HG03457 (cell line): Measurements from ENCODE around the gene HDAC9.

Experiments used
- ATAC-seq: cut with Tn5 transposase; IDR thresholded peaks from one replicate; pipeline ENCODE4 v1.9.1; 2021; ENCODE audit warnings: moderate number of reproducible peaks; ENCODE audit not compliant: unreplicated experiment

Gene HDAC9

DNA sequence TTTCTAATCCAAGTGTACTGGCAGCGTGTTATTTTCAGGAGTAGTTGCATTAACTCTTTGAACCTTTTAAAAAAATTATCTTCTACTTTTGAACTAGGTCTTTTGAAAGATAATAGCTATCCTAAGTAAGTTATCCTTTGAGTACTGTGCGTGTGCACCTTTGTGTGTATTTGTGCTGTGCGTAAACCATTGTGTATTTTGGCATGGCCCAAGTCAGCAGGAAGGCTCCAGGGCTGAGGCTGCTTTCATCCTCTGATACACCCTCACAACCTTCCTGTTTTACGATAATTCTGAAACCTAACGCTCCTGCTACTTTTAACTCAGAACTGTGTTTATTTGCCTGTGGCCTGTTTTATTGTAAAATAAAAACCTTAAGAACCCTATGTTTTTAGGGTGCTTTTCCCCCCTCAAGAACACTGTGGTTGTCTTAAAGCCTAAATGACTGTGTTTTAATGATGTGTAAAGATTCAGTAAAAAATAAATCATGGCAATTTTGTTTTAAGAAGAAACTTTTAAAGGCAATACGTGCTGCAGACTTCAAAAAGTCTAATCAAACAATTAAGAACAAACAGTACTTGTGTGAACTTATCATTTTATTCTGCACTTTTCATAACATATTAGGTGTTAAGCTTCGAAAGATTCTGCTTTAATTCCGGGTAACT, 57.5 kb downstream of the HDAC9 start:
- no peak for ATAC-seq

DNA sequence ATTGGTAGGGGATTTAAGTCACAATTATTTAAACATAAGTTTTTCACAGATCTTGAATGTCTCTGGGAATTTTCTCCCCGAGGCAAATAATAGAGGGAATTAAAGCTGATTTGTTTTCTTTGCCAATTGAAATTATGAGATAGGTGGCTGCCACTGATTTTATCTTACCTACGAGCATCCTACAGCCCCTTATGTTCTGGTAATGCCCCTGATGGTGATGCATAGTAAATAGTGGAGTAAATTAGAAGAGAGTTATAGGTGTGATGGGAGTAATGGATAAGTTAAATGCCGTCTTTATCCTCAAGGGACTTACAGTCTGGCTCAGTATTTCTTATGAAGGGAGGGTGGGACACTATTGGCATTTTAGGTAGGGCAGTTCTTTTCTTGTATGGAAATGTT, 58.1 kb downstream of the HDAC9 start:
- ATAC-seq = no peak

DNA sequence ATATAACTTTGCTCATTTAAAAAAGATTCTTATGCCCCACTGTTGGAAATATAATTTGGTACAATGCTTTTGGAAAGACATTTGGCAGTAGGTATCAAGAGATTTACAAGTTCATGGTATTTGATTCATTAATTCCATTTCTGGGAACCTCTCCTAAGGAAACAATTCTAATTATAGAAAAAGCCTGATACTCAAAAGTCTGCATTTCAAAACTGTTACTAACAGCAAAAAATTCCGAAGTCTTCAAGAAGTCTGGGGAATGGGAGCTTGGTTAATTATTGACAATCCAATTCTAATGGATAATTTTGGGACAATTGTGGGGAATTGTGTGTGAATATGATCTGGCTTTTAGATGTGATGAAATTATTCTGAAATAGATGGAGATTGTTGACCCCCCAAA, 59.6 kb downstream of the HDAC9 start:
- ATAC-seq = no peak

DNA sequence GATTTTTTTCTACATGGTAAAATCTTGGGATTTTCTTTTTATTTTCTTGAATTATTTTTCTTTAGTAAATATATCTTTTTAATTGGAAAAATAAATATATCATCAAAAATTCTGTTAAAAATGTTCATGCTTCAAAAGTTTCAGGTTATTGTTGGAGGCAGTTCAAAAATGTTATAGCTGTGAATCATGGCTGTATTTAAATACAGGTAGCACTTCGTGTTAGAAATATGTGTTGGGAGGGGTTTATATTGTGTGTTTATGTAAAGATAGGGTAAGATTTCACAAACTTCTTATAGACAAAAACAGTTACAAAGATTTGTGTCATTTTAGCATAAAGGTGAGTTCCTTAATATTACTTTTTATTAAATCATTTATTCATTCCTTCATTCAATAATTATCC, 60.4 kb downstream of the HDAC9 start:
- no peak for ATAC-seq

DNA sequence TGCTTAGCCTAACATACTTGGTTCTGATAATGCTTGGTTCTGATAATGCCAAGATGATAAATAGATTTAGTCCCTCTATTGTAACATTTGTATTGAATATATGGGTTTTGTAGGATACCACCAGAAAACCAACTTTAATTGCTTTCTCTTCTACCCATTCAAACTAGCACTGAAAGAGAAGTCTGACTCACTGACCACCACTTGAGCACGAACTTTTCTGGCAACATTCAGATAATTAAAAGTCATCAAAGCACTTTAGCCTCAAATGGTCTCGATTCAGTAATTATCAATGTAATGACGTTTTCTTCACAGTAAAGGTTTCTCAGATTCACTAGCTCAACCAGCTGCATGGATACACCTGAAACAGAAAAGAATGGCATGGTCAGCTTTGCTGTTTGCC, 63.0 kb downstream of the HDAC9 start:
- no peak for ATAC-seq

DNA sequence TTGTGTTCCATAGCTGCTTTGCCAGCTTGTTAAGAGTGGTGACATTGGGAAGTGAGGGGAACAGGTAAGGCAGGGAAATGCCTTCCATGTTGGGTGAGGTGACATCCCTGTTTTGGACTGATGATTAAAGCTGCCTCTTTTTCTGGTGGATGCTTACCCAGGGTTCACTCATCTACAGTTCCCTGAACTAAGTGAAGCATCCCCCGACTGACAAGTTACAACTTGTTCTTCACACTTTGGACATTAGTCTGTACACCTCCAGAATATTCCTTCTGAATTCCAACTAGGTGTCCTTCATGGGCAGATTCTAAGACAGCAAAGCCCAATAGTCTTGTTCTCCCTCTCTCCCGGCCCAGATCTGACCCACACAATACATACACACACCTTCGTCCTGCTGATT, 63.4 kb downstream of the HDAC9 start:
- ATAC-seq = no peak

DNA sequence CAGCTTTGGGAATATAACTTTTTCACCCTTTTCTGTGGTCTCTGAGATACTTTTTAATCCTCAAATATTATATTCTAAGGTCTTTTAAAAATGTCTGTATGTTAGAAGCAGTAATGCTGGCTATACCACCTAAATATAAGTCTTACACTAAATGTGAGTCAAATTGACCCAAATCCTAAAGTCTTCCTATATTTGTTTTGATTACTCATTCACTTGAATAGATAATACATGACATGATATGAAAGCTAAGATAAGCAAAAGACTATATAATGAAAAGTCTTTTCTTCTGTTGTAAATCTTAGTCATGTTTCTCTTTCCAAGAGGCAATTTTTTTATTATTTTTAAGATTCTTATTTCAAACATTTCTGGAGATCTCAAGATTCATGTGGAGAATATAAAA, 64.2 kb downstream of the HDAC9 start:
- ATAC-seq = no peak

DNA sequence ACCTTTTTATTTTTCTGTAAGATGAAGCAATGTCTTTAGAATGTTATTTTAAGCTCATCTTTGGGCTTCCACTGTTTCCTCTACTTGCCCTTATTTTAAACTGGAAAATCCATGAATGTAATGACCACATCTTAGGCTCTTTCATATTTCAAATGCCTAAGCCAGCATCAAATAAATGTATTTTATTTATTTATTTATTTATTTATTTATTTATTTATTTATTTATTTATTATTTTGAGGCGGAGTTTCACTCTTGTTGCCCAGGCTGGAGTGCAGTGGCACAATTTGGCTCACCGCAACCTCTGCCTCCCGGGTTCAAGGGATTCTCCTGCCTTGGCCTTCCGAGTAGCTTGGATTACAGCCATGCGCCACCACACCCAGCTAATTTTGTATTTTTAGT, 69.2 kb downstream of the HDAC9 start:
- ATAC-seq = no peak

DNA sequence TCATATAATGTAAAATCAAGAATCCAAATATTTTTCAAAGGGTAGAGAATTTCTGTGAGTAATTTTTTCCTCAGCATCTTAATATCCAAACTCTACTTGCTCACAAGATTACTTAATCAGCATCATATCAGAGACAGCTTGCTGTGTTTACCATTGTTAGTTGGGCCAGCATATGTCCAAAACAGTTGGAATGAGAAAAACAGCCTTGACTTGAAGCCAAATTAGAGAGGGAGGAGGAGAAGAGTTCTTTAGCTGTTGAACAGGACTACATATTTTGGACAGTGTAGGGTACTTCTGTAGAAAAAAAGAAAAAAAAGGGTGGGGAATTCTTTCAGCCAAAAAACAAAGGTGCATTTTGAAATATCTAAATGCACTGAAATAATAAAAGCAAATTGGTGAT, 69.8 kb downstream of the HDAC9 start:
- ATAC-seq = no peak

DNA sequence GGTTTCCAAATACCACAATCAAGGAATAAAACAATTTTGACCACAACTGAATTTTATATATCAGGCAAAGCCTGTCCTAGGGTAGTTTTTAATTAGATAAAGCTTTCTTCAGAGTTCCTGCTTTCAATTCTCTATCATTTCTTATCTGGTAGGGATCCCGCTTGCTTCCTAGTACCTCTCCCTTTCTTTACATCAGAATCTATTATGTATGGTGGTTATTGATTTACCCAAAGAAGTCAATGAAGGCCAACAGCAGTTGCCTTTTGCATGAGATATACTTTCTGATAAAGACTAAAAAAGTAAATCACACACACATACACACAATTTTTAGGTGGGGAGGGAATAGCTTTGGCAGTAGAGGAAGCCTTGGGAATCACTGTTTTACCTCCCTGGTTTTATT, 70.7 kb downstream of the HDAC9 start:
- ATAC-seq = no peak

DNA sequence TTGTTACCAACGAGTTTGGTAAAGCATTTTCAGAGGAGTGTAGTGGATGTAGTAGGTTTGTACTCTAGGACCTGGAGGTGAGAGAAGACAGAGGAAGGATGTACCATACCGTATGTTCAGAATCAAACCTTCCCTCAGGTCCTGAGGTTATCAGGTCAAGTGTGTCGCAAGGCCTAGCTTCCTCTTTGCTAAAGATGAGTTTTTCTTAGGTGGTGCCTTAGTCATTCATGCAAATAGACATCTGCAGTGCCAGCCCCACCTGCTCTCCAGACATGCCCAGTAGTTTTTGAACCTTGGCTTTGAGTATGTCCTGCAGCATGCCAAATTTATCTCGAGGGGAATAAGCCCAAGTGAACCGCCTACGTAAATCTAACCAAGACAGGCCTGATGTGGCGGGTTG, 71.3 kb downstream of the HDAC9 start:
- ATAC-seq = peak; percentile 93

DNA sequence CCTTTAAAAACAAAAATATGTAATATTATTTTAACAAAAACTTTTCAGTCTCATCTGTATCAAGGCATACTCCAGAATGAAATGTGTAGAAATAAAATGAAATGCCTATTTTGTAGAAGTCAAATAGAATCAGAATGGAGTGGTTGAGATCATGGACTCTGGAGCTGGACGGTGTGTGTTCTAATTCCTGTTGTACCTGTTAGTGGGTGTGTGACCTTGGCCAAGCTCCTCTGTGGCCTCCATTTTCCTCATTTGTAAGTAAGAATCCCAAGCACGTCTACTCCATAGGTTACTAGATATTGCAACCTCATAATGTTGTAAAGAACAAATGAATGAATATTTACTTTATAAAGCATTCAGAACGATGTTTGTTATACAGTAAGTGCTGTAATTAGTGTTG, 74.9 kb downstream of the HDAC9 start:
- no peak for ATAC-seq

DNA sequence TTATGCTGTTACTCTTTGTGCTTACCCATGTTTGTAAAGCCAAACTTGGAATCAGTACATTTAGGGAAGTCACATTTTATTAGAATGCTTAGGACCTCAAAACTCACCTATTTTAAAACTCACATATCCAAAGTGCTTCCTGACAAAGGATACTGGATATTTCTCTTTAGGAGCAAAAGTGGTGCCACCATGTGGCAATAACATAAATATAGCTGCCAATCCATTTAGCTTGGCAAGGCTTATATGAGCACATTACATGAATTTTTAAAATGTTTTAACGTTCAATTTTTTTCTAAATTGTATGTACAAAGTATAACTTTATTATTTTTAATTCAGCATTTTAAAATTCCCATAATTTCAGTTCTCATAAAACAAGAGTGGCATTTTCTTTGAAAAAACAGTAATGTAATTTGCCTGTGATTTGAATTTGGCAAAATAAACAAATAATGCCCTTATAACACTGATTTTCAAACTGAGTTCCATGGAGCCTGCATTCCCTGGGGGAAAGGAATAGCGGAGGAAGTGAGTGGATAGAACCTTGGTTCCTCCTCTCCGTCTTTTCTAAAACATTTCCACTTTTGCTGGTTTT, 75.4 kb downstream of the HDAC9 start:
- no peak for ATAC-seq

DNA sequence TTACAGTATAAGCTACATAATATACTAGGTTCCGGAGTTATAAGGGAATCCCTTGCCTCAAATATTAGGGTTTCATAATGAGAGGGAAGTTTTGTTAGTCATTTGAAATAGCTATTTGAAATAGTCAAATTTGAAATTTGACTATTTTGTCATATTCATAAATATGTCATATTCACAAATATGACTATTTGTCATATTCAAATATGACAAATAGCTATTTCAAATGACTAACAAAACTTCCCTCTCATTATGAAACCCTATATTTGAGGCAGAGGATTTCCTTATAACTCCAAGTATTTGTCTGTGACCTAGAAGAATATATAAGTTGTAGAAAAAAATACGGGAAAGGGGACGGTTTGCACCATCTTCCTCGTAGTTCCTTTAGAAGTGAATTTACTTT, 76.6 kb downstream of the HDAC9 start:
- ATAC-seq = no peak

DNA sequence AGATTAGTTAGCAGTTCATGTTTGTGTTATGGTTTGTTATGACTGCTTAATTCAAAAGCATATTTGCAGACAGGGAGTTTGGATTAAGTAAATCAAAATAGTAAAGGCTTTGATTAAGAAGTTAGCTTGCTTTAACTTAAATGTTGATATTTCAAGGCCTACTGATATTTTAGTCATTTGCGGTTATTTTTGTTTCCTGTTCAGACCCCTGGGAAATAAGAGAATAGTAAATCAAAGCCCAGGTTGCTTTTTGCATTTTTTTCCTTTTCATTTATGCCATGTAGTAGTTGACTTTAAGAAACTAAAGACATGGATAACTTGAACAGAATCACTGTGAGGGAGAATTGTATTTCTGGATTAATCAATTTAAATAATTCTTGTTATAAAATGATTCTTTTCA, 77.3 kb downstream of the HDAC9 start:
- no peak for ATAC-seq

DNA sequence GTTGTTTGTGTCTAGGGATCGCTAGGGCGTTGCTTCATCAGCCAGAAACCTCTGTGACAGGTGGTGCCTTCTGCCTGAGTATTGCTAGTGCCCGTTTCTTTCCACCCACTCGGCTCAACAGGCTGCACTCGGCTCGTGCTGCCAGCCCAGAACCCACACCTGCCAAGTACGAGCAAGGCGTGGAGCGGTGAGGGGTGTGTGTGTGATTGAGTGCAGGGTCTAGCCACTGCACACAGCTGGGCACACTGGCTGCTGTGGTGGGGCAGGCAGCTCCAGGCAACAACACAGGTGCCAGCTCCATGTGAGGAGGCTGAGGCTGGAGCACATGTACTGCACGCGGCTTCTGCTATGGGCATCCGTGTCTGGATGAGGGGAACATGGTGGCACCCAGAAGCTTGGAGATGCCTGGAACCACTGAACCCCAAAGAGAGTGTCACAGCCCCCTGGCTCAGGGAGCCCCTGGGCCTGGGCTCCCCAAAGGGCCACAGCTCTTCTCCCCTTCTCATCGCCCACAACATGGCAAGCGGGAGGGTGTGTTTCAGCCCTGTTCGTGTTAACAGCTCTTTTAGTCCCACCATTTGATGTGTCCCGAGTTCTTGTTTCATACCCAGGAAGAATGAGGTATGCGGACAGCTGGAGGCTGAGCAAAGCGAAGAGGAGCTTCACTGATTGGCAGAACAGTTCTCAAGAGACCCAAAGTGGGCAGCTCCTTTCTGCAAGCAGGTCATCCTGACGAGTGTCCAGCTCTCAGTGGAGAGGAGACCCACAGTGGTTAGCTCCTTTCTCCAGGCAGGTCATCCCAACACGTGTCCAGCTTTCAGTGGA, 78.1 kb downstream of the HDAC9 start:
- no peak for ATAC-seq

DNA sequence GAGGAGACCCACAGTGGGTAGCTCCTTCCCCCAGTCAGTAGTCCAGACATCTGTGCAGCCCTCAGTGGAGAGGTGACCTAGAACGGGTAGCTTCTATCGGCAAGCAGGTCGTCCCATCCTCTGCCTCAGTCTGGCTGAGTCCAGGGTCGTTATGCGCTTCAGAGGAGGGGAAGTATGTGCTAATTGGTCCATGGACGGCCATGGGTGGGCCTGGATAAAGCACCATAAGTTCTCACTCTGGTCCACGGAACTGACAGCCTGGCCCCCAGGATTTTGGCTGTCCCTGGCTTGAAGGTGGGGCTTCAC, 78.6 kb downstream of the HDAC9 start:
- no peak for ATAC-seq

DNA sequence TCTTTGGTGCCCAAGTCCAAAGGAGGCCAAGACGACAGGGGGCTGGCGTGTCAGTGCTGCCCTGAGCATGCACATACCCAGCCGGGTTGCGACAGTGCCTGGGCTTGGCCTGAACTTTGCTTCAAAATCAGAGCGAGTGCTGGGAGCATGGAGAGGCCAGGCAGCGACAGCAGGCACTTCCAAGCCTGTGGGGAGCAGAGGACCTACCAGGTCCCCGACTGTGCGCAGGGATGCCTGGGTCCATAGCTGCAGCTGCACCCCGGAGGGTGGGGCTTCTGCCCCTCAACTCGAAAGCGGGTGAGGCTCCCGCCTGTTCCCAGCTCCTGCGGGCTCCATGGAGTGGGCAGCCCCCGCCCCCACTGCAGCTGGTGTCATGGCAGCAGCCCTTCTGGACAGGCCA, 79.1 kb downstream of the HDAC9 start:
- no peak for ATAC-seq

DNA sequence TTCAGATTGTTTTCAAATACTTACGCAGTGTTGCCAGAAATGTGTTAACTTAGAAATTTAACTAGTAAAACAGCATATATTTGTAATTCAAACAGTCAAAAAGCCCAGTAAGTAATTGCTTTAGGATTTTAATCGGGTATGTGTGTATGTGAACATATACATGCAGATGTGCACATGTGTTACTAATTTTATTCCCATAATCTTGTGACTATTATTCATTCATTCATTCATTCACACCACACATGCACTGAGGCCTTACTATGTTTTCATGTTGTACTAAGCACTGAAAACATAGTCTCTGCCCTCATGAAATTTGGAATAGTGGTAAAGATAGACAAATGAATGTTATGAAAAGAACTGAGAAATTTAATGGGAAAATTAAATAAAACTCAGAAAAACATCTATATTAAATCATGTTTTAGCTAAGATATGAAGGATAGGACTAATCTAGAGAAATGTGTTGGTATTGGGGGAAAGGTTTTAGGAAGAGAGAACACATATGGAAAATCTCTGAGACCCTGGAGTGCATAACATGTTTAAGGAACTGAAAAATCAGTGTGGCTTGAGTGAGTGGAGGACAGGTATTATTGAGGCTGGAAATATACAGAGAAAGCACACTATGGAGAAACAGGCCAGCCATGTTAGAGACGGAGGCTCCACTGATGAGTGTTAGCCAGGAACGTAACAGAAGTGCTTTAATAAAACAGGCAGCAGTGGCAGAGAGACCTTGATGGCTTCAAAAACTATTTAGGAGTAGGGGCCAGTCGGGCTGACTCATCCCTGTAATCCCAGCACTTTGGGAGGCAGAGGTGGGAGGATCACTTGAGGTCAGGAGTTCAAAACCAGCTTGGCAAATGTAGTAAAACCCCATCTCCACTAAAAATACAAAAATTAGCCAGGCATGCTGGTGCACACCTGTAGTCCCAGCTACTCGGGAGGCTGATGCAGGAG, 80.3 kb downstream of the HDAC9 start:
- no peak for ATAC-seq

DNA sequence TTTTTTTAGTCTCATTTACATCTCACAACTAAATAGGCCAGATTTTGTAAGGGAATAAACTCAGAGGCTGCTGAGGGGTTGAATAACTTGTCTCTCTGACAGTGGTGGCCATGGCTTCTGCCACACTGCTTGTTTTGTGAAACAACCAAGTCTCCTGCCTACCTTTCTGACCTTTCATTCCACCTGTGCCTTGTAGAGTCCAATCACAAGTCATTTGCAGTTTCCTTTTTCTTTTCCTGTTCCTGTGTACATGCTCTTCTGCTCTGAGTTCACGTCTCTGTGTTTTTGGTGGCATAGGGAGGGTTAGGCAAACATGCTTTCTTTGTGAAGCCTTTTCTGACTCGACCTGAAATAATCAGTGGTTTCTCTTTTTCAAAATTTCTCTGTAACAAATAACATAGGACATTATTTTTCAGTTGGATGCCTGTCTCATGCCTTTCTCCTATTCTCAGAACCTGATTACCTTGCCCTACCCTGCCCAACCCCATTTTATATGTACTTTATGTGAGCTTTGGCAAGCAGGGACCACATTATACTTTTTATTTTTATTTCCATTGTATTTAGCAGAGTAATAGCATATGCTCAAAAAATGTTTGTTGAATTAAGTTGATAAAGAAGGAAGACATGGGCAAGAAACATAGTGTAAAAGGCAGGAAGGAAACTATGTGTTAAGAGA, 81.7 kb downstream of the HDAC9 start:
- ATAC-seq = no peak

DNA sequence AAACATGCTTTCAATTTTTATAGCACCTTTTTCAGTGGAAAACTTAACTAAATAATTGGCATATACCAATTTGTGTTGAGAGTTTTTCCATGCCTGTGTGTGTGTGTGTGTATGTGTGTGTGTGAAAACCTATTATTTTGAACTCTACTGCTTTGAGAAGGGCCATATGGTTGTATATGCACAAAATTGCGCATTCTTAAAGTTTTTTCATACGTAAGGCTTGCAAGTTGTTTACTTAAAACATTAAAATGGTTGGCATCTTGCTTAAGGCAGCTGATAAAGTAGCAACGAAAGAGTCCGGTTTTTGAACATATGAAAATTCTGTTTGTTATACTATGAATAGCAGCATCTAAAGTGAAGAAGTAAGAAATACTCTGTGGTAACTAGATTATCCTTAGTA, 84.1 kb downstream of the HDAC9 start:
- no peak for ATAC-seq
